Endodermal cell (in vitro differentiated cells): ENCODE measurements around the gene DOCK10. TPM values are rescaled to one million over a fixed set of nuclear protein-coding genes. Genes with fewer than 3 reads are reported as not detected.

Experiments
- DNase-seq: peaks from one replicate; pipeline ENCODE4 v3.0.0-alpha.2; 2017
- H3K27ac ChIP-seq: 2 replicates; pipeline ENCODE4 v1.5.1; 2013; ENCODE audit warnings: mild to moderate bottlenecking, low read depth, low read length, moderate library complexity
- H3K27me3 ChIP-seq: 2 replicates; pipeline ENCODE4 v1.6.1; 2013; ENCODE audit warnings: mild to moderate bottlenecking, low read length, moderate library complexity; ENCODE audit not compliant: insufficient read depth, control insufficient read depth, poor library complexity, severe bottlenecking
- H3K36me3 ChIP-seq: 2 replicates; pipeline ENCODE4 v1.7.0; 2013; ENCODE audit warnings: mild to moderate bottlenecking, low read length, moderate library complexity; ENCODE audit not compliant: control insufficient read depth, insufficient read depth
- H3K4me1 ChIP-seq: one replicate; pipeline ENCODE4 v1.7.0; 2013; ENCODE audit warnings: low read length; ENCODE audit not compliant: control insufficient read depth, insufficient read depth
- H3K4me3 ChIP-seq: 2 replicates; pipeline ENCODE4 v1.5.1; 2013; ENCODE audit warnings: mild to moderate bottlenecking, low read length, moderate library complexity
- H3K9ac ChIP-seq: 2 replicates; pipeline ENCODE4 v1.6.1; 2013; ENCODE audit warnings: mild to moderate bottlenecking, low read length, moderate library complexity; ENCODE audit not compliant: poor library complexity, severe bottlenecking; ENCODE audit errors: extremely low read depth
- H3K9me3 ChIP-seq: 2 replicates; pipeline ENCODE4 v1.6.1; 2013; ENCODE audit warnings: mild to moderate bottlenecking, low read length, moderate library complexity; ENCODE audit not compliant: control insufficient read depth
- H3K27ac Mint-ChIP-seq: 2 replicates; pipeline ENCODE4 v1.8.0; 2020; ENCODE audit warnings: mixed read lengths
- H3K27me3 Mint-ChIP-seq: 2 replicates; pipeline ENCODE4 v1.8.0; 2021; ENCODE audit warnings: mild to moderate bottlenecking, mixed read lengths; ENCODE audit not compliant: insufficient read depth
- H3K36me3 Mint-ChIP-seq: 2 replicates; pipeline ENCODE4 v1.8.0; 2020; ENCODE audit warnings: low read depth, mixed read lengths
- H3K4me1 Mint-ChIP-seq: 2 replicates; pipeline ENCODE4 v1.8.0; 2020; ENCODE audit warnings: mixed read lengths
- H3K4me3 Mint-ChIP-seq: 2 replicates; pipeline ENCODE4 v1.8.0; 2020; ENCODE audit warnings: mild to moderate bottlenecking, moderate library complexity, mixed read lengths
- H3K9me3 Mint-ChIP-seq: 2 replicates; pipeline ENCODE4 v1.8.0; 2020; ENCODE audit warnings: mild to moderate bottlenecking, mixed read lengths
- CTCF ChIP-seq: fragments of 200-600 bp; sonication (generic); conservative IDR thresholded peaks from 2 replicates; pipeline ENCODE4 v1.5.0; 2021; ENCODE audit warnings: antibody characterized with exemption, mild to moderate bottlenecking
- WGBS, 2 experiments: methylation state at CpG; one replicate each; pipeline versions ENCODE4 v1.1.5 to v1.1.7; 2013; ENCODE audit warnings: missing lambda C conversion rate in 2 of 2, mixed read lengths in 1 of 2; ENCODE audit not compliant: insufficient coverage in 1 of 2, insufficient read length in 1 of 2; 5-methylcytosine and 5-hydroxymethylcytosine counted together
- total RNA-seq, 2 donors: library from RNA; stranded (reverse); fragmentation: NEBNext Ultra II Directional in 1 of 2; extraction: Animal tissue kit (Norgen Biotek cat#: 25700) in 1 of 2; gene quantifications; 2 replicates in 1 of 2; 3 replicates in 1 of 2; pipeline ENCODE4 v1.2.1, GENCODE V29; 2021

Gene DOCK10
- total RNA-seq, 2 donors from 2014 or later: 0.44 to 1.4 TPM

- 94 to 100% methylated on average over 1 of the region's 1 CpG for WGBS, 2 experiments
- DNase-seq: no peak
- Histone ChIP-seq H3K9me3 (no peaks in the 10 kb centered on the region), H3K27ac (no peak overlapping the region), H3K4me3 (no peak overlapping the region), H3K36me3 (no peaks in the 10 kb centered on the region), H3K4me1 (no peaks in the 10 kb centered on the region), H3K9ac (no peak overlapping the region), H3K27me3 (no peaks in the 10 kb centered on the region)
- Mint-ChIP-seq H3K27ac (no peak overlapping the region), H3K36me3 (no peaks in the 10 kb centered on the region), H3K4me1 (no peaks in the 10 kb centered on the region), H3K4me3 (no peak overlapping the region), H3K27me3 (peaks cover 7% of the 10 kb centered on the region), H3K9me3 (no peaks in the 10 kb centered on the region)
- TF ChIP-seq CTCF: no peak
Measured at GRCh38 chr2:224895377-224895776, 146.9 kb downstream of the DOCK10 start.

- Mint-ChIP-seq H3K4me1 (no peaks in the 10 kb centered on the region), H3K27me3 (peaks cover 7% of the 10 kb centered on the region), H3K27ac (no peak overlapping the region), H3K36me3 (no peaks in the 10 kb centered on the region), H3K4me3 (no peak overlapping the region), H3K9me3 (no peaks in the 10 kb centered on the region)
- no peaks in the 10 kb centered on the region for H3K36me3 ChIP-seq
- 94 to 96% methylated on average over 2 to 3 of the region's 3 CpGs for WGBS, 2 experiments
- no peak overlapping the region for H3K4me3 ChIP-seq
- no peaks in the 10 kb centered on the region for H3K27me3 ChIP-seq
- no peak overlapping the region for H3K9ac ChIP-seq
- no peak overlapping the region for H3K27ac ChIP-seq
- TF ChIP-seq CTCF: no peak
- no peaks in the 10 kb centered on the region for H3K9me3 ChIP-seq
- no peak for DNase-seq
- H3K4me1 ChIP-seq: no peaks in the 10 kb centered on the region
Measured at GRCh38 chr2:224894356-224894755, 147.9 kb downstream of the DOCK10 start.

GRCh38 chr2:224893848-224894247 is 148.4 kb downstream of the DOCK10 start:
- no peak overlapping the region for H3K27ac ChIP-seq
- 93 to 100% methylated on average over 1 to 2 of the region's 2 CpGs for WGBS, 2 experiments
- H3K4me3 ChIP-seq: no peak overlapping the region
- no peaks in the 10 kb centered on the region for H3K4me1 ChIP-seq
- Mint-ChIP-seq H3K36me3 (no peaks in the 10 kb centered on the region), H3K27me3 (peaks cover 7% of the 10 kb centered on the region), H3K9me3 (no peaks in the 10 kb centered on the region), H3K4me1 (no peaks in the 10 kb centered on the region), H3K27ac (no peak overlapping the region), H3K4me3 (no peak overlapping the region)
- H3K27me3 ChIP-seq: no peaks in the 10 kb centered on the region
- TF ChIP-seq CTCF: no peak
- no peaks in the 10 kb centered on the region for H3K9me3 ChIP-seq
- no peak for DNase-seq
- no peaks in the 10 kb centered on the region for H3K36me3 ChIP-seq
- H3K9ac ChIP-seq: no peak overlapping the region
